Measurements from ENCODE around the gene PTPRC.

GRCh38 chr1:198662821-198663220 is 24.0 kb downstream of the PTPRC start:
- TF ChIP-seq POLR2A (IDR thresholded peaks at IDR 0.05; ENCODE audit: low read depth) (no peak), CTCF (IDR thresholded peaks at IDR 0.05) (no peak), POLR2AphosphoS5 (IDR thresholded peaks at IDR 0.05) (no peak)

Measured in esophagus muscularis mucosa (tissue), 3 donors.